Fibroblast of peridontal ligament (primary cell): ENCODE data around the gene CHMP4A.

Source experiments
- DNase-seq: peaks from one replicate; pipeline ENCODE4 v3.0.0-alpha.2; 2010; ENCODE audit errors: extremely low read depth

Gene CHMP4A, protein sequence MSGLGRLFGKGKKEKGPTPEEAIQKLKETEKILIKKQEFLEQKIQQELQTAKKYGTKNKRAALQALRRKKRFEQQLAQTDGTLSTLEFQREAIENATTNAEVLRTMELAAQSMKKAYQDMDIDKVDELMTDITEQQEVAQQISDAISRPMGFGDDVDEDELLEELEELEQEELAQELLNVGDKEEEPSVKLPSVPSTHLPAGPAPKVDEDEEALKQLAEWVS

DNA sequence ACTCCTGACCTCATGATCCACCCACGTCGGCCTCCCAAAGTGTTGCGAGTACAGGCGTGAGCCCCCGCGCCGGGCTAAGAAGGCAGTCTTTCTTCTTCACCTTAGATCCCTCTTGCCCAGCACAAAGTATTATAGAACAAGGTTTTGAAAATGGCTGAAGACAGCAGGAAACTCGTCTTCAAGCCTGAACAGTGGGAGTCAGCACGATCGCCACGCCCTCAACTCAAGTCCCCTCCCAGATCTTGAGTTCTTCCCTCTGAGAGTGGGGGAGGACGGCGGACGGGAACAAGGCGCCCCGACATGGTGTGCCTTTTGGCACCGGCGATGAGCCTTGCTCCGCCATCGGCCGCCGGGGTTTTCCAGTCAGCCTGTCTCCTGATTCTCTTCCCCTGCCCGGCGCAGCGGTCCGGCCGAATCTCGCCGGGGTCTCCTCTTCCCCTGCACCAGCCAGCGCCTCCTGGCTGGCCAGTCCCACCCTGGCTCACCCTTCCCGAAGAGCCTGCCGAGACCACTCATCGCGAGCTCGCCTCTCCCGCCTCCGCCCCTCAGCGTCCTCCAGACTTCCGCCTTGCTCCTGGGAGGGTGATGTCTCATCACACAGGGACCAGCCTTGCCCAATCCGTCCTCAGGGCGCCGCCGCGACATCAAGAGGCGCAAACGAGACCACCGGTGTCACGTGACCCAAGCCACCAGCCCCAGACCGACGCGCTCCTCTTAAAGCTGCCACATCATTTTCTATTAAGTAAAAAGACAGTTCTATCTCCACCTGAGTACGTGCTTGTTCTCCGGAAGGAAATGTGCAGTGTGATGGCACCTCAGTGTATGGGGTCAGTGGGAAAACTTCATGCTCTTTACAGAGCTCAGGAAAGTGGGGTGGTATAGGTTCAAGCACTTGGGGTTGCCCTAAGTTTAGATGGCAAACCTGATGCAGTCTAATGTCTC is at the start of gene CHMP4A:
CHMP4A (minus strand) TSS at position 565 of the 942 bp plus-strand sequence; CDS start at position 516, 49 bp downstream.
- peak; percentile 97 for DNase-seq

GRCh38 chr14:24261969-24262327 is 48.7 kb upstream of the CHMP4A start:
- no peak for DNase-seq

GRCh38 chr14:24261256-24261968 is 48.1 kb upstream of the CHMP4A start:
- DNase-seq: no peak

DNA sequence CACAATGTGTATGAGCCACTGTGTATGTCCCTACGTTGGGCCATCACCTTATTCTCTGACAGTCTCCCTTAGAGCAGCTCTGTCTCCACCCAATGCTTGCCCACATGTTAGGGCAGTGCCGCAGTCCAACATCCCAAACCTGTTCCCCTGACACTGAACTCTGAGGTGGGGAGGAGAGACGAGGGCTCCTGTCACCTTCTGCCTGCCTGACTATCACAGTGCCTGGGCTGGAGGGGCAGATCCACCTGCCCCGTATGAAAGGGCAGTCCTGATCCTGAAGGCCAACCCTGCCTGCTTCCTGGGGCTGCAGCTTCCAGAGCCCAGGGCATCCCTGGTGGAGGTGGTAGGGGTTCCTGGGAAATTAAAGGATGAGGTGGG is 47.5 kb upstream of the CHMP4A start:
- no peak for DNase-seq

GRCh38 chr14:24260026-24260779 is 46.9 kb upstream of the CHMP4A start:
- no peak for DNase-seq

GRCh38 chr14:24259282-24260025 is 46.2 kb upstream of the CHMP4A start:
- DNase-seq: peak; percentile 52

- no peak for DNase-seq
These were observed 45.4 kb upstream of the CHMP4A start for GRCh38 chr14:24258548-24259265.

DNA sequence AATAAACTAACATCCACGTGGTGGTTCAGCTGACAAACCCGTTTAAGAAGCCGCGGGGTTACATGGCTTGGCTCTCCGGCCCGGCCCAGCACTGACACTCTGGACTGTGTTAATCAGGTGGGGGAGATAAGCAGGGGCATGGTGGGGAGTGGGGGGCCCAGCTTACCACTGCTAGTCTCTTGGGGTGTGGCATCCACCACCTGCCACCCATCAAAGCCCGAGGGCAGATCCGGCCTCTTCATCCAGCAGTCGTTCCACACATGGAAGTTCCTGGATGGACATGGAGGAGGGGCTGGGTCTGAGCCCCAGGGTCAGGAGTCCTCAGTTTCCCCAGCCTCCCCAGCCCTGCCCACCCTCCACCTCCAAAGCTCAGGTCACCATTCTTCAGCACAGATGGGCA is 44.8 kb upstream of the CHMP4A start:
- DNase-seq: no peak

DNA sequence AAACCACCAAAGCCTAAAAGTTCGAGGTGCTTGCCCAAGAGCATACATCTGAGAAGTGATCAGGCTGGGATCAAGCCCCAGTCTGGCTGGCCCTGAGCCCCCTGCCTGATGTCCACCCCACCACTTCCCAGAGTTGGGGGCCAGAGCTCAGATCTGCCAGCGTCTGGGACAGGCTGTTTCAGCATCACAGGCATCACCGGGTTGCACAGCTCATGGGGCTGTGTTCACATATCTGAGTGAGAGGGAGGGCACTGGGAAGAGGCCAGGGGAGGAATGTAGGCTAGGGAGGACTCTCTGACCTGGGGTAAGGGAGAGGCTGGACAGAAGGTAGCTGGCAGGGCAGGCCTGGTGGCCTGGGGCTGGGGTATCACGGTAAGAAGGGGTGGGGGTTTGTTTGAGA is 43.7 kb upstream of the CHMP4A start:
- DNase-seq: no peak

DNA sequence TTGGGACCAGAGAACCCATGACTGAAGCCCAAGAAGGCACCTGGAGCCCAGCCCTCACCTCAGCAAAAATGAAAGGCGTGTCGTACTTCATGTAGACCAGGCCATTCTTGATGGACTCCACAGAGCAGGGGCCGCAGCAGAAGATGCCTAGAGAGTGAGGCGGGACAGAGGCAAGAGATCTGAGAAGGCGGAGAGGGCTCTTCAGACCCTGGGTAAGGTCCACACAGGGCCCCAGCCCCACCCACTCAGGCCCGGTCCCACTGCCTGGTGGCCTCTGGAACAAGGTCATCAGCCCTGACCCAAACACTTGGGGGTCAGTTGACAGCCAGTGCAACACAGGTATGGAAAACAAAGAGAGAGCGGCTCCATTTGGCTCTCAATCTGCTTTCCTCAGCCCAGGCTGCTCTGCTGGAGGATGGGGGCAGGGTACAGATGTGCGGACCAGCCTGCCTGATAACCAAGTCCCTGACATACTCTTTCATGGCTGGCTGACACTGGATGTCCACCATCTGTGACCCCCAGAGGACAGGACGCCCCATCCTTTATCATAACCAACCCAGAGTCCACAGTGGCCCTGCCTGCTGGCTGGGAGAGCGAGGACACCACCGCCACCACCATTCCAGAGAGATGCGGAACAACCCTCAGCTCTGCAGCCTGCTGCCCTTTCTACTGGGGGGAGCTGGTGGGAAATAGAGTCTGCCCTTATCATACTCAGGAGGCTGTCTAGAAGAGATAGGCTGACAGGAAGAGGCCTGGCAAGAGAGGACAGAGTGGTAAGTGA is 42.8 kb upstream of the CHMP4A start:
- no peak for DNase-seq

DNA sequence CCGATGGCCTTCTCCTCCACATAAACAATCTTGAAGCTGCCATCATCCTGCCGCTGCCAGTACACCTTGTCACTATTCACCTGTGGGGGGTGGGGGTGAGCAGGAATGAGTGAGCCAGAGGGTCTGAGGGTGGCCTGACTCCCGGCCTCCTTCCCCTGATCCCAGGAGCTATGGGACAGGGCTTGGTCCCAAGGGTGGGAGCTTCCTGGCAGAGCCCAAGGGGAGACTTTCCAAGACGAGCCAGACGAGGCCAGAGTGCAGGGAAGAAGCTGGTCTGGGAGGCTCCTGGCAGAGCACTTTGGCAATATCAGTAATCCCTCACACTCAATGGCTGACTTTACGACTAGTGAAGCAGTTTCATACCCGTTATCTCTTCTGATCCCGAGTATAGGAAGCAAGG is 42.1 kb upstream of the CHMP4A start:
- DNase-seq: no peak

- no peak for DNase-seq
These were observed 41.5 kb upstream of the CHMP4A start for GRCh38 chr14:24254630-24255392.

DNA sequence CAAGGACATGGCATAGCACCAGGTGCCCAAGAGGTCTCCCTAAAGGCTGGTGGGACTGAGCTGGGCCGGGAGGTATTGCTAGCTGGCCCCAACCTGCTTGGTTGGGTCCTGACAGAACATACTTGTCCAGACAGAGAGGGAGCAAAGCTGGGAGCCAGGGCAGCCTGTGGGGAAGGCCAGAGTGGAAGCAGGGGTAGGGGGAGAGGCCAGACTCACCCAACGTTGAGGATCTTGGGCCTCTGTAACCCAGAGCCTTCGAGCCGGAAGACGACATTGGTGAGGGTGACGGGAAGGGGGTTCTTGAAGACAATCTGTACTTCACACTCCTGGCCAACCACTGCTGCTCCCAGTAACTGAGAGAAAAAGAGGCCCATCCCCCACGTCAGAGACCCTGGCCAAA is 40.6 kb upstream of the CHMP4A start:
- no peak for DNase-seq

- DNase-seq: no peak
These were observed 39.2 kb upstream of the CHMP4A start for GRCh38 chr14:24252289-24253124.

GRCh38 chr14:24251880-24252288 is 38.6 kb upstream of the CHMP4A start:
- no peak for DNase-seq

- no peak for DNase-seq
These were observed 37.1 kb upstream of the CHMP4A start for GRCh38 chr14:24250354-24250753.

DNA sequence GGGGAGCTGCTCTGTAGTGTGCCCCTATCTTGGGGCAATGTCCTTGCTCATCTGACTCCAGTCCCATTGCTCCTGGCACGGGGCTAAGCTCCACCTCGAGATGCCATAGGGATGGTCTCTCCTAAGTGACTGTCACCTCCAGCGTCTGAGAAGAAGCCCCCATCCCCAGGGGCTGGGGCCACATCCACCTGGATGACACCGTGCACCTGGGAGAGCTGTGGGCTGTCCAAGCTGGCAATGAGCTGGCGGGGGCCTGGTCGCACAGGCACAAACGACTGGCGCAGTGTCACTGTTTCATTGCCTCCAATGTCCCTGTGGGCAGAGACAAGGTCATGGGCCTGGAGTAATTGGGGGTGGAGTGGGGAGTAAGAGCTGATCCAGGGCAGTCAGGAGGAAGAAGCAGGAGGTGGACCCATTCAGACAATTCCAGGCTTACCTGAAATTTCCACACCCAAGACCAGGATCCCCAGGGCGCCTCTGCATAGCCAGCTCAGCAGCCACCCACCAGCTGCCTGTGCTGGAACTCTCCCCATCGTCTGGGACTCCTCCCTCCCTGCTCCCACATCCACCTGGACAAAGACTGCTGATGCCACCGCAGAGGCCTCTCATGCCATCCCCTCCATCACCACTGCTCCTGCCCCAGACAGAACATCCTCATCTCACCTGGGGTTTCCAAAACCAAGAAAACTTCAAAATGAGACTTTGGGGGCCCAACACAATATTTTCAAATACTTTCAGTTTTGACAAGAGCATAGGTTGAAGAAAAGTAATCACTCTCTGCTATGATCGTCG is 36.1 kb upstream of the CHMP4A start:
- DNase-seq: no peak
